ENCODE measurements around the gene ALX4.

Gene ALX4

GRCh38 chr11:44309478-44310205 is at the start of gene ALX4:
Gene ALX4, minus strand, starts transcription at chr11:44310139. Its CDS starts 77 bp downstream, at chr11:44310062.
- no peak for DNase-seq

GRCh38 chr11:44359162-44359561 is 49.2 kb upstream of the ALX4 start:
- no peak for DNase-seq

DNA sequence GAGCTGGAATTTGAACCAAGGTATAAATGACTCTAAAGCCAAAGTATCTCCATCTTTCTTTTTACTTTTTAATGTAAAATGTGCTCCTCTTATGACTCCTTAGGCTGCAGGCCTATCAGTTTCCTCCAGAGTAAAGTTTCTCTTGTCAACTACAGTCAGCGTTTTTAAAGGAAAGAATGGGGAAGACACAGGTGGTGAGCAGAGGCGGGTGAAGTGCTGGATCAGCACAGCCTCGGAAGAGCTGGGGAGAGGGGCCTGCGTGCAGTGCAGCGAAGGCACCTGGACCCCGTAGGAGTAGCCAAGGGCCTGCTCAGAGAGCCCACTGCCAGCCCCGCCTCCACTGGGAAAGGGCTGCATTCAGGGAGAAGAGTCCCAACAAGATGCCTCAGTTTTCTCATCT is 48.8 kb upstream of the ALX4 start:
- DNase-seq, result no peak

DNA sequence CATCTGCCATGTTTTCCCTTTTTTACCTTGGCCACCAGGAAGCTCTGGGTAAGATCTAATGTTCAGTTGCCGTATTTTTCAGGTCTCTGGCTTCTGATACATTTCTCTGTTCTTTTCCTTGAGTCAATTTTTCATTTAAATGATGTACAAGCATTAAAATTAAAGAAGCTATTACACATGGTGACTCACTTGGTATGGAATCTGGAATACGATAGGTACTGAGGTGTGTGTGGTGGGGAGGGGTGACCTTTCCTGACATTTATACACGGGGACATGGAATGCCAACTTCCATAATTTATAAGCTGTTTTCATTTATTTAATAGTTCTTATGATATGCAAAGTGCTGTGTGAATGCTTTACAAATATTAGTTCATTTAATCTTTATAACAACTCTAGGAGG is 47.8 kb upstream of the ALX4 start:
- no peak for DNase-seq

DNA sequence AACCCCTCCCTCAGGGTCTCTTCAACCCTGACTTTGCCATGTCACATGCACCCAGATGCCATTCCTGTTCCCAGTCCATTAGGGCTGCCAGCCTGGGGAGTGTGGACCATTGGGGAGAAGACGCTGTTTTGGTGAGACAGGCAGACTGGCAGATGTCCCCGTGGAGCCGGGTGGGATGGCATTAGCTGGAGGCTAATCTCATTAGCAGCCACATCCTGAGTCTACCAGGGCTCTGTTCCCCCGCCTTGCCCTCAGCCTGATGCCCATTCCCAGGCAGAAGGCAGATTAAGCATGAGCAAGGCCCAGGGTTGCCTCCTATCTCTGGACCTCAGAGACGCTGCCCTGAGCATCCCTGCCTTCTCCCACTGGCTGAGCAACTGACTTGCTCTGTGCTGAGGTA is 46.4 kb upstream of the ALX4 start:
- no peak for DNase-seq

- DNase-seq, result no peak
These were observed 42.1 kb upstream of the ALX4 start for GRCh38 chr11:44351898-44352498.

DNA sequence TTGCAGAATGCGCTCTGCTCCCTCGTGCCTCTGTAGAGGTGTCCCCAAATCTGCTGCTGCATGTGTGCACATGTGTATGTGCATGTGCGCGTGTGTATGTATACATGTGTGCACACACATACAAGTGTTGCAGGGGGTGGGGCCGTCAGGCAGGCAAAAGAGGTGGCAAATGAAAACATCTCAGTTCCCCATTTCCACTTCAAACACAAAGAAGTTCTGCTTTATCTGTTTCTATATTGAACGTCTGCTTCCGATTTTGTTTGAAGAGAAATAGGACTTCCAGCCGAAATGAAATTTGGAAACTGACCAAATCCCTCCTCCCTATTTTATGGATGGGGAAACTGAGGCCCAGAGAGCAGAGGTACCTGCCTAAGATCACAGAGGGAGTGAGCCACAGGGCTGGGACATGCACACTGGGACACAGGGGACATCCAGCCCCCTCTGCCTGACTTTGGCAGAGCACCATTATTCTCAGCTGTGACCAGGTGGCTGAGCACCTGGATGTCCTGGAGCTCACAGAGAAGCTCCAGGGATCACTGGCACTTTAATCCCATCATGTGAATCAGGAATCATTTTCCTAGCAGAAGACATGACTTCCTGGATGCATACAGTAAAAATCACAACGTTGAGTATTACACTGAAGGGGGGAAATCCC is 41.2 kb upstream of the ALX4 start:
- no peak for DNase-seq

- no peak for DNase-seq
These were observed 39.4 kb upstream of the ALX4 start for GRCh38 chr11:44349328-44349727.

- no peak for DNase-seq
These were observed 38.8 kb upstream of the ALX4 start for GRCh38 chr11:44348721-44349120.

DNA sequence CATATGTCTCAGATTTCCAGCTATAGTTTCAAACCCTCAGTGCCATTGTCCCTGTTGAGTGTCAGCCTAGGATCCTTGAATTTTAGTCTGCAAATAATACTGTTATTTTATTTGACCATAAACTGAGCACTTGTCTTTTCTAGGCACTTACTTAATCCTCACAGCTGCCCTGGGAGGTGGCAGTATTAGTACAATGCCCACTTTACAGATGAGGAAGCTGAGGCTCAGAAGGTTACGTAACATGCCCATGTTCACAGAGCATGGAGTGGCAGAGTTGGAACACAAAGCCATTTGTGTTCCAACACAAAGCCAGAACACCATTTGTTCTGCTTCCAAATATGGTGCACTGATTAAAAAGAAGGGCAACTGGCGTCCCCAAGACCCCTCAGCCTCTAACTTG is 38.2 kb upstream of the ALX4 start:
- DNase-seq, result no peak

DNA sequence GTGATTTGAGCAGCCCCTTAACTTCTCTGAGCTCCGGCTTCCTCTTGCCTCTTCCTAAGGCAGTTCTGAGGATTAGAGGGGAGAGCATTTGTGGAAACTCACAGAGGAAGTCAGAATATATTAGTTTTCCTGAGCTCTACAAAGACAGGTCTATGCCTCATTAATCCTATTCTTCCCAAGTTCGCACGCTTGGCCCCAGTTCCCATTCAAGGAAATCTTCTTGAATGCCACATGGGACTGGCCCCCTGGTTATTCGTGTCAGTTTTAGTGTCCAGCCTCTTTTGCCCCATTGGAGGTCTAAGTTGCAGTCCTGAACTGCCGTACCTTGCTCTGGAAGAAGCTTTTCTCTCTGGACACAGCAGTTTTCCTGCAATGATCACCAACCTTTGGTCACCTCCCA is 37.6 kb upstream of the ALX4 start:
- no peak for DNase-seq

DNA sequence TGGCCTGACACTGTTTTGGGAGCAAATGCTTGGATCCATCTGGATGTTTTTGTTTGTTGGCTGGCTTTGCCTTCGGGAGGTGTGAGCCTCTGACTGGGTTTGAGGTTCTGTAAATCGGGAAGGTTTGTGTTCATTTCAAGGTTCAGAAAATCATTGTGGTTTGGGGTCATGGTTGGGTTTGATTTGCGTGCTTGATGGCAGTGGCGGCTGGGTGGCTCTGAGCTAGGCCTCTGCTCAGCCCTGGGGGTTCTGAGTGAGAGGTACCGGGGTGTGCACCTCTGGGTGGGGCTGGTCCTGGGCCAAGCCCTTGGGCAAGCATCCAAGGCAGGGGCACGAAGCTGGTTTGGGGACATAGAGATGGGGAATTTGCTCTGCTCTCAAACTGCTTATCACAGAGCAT is 37.0 kb upstream of the ALX4 start:
- DNase-seq, result no peak

GRCh38 chr11:44345781-44346180 is 35.8 kb upstream of the ALX4 start:
- no peak for DNase-seq

DNA sequence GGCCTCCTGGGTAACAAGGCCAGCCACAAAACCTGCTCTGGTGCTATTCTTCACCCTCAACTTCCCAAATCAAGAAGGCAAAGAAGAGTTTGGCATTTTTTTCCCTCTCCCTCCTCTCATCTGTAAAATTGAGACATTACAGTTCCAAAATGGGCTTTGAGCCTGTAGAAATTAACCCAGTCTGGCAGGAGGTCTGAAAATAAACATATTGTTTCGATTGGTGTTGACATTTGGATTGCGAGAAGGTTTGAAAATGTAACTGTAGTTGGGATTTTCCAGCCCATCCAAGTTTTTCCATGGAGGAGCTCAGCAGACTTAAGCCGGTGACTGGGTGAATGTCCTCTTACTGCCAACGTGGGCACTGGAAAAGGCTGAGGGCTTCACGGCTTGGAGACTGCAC is 35.0 kb upstream of the ALX4 start:
- DNase-seq, result no peak

DNA sequence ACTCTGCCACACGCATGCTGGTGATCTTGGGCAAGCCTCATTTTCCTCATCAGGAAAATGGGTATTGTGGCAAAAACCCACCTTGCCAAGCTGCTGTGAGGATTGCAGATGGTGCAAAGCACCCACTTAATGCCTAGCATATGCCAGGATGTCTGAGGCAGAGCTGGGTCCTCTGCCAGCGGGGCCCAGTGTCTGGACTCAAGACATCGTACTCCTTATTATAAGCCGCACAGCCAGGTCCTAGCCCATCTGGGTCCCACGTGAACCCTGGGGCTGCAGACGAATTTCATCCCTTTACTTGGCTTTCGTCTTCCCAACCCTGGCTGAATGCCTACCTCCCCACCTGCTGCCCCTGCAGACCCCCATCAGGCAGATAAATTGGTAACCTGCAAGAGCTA is 34.5 kb upstream of the ALX4 start:
- DNase-seq, result no peak

DNA sequence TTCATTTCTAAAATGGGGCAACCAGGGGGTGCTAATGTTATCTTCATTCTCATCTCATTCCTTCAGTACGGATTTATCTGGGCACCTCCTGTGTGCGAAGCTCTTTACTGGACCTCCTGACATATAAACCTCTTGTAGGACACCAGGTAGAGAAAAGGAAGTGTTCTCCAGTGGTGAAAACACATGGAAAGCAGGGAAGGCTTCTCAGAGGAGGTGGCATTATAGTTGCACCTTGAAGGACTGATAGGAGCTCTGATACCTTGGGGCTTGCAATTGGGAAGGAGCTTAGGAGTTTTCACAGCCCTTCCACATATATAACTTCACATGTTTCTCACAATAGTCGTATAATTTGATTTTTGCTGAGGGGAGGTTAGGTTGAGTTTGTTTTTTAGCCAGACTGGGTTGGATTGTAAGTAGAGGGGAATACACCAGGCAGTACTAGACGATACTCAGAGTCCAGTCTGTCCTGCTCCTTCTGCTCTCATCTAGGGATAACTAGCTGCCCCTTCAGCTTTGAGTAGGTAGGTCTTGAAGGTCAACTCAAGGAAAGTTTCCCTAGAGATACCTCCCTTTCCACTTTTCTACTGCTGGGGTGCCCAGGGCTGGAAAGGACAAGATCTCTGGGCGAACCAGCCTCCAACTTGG is 34.0 kb upstream of the ALX4 start:
- no peak for DNase-seq

- DNase-seq, result no peak
These were observed 32.7 kb upstream of the ALX4 start for GRCh38 chr11:44342616-44343015.

- DNase-seq, result no peak
These were observed 30.7 kb upstream of the ALX4 start for GRCh38 chr11:44340656-44341055.

DNA sequence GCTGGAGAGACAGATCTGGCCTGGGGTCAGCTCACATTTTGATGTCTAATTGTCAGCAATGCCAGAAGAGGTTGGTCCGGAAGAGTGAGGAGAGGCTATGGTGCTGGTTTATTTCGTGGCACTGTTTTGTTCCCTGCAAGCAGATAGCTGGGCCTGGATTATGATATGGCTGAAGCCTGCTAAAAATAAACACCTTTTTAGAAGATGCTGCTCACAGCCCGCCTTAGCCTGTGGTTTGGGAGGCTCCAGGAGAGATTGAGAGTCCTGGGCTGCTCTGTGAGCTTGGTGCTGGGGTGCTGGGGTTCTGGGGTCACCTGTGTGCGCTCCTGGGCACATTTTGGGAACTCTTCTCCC is 29.6 kb upstream of the ALX4 start:
- DNase-seq, result no peak

DNA sequence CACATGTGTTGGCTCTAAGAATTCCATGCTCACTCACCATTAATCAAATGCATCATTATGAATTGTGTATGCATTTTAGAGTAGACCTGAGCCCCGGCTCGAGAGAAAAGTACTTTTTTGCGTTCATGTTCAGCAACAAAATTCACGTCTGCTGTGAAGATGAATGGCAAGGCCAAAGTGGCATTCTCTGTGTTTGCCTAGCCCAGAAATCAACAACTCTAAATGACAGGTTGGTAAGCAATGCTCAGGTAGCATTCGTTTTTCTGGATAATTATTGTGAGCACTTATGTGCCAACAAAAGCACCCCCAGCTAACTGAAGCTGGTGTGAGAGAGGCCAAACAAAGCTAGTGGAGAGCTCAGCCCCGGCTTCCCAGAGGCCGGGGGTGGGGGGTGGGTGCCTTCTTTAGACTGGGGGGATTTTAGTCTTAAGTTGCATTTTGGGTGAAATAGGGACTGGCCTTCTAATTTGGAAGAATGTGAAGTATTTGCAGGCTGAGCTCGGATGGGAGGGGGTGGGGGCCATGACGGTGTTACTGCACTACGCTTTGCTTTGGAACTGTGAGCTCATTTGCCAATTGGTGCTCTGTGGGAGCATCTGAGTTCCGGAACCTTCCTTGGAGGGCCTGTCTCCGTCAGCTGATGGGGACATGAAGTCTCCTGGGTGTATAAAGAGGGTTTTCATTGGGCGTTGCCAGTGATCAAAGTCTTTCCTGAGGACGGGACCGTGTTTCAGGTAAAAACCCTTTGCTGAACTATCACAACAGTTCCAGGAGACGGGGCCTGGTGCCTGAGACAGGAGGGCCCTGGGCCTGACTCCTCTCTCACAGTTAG is 29.0 kb upstream of the ALX4 start:
- no peak for DNase-seq

- no peak for DNase-seq
These were observed 28.1 kb upstream of the ALX4 start for GRCh38 chr11:44338026-44338425.

- DNase-seq, result no peak
These were observed 26.0 kb upstream of the ALX4 start for GRCh38 chr11:44335919-44336318.
